Neutrophil (primary cell): ENCODE measurements around the gene SLX4IP.

Source experiments
- H3K27ac ChIP-seq: fragments of 200-600 bp; sonication (generic); 2 replicates; pipeline ENCODE4 v1.5.1; 2016; ENCODE audit warnings: mild to moderate bottlenecking, moderate library complexity
- H3K27me3 ChIP-seq: fragments of 200-600 bp; sonication (generic); 2 replicates; pipeline ENCODE4 v1.6.0; 2016; ENCODE audit warnings: mild to moderate bottlenecking
- H3K36me3 ChIP-seq: fragments of 200-600 bp; sonication (generic); 2 replicates; pipeline ENCODE4 v1.5.1; 2017
- H3K4me1 ChIP-seq, 2 experiments: fragments of 200-600 bp in 1 of 2; sonication (generic) in 1 of 2; 1 replicate in 1 of 2; 2 replicates in 1 of 2; pipeline versions ENCODE4 v1.5.1 to v1.6.1; 2013 to 2016; ENCODE audit warnings: low read depth in 1 of 2, low read length in 1 of 2, mild to moderate bottlenecking in 1 of 2, moderate library complexity in 1 of 2; ENCODE audit not compliant: control insufficient read depth in 1 of 2, insufficient read depth in 1 of 2
- H3K4me3 ChIP-seq, 2 experiments: fragments of 200-600 bp in 1 of 2; sonication (generic) in 1 of 2; 1 replicate in 1 of 2; 2 replicates in 1 of 2; pipeline ENCODE4 v1.5.1; 2013 to 2016; ENCODE audit warnings: low read depth in 1 of 2, low read length in 1 of 2, mild to moderate bottlenecking in 1 of 2, moderate library complexity in 1 of 2
- H3K9me3 ChIP-seq: fragments of 200-600 bp; sonication (generic); 2 replicates; pipeline ENCODE4 v1.5.1; 2016
- CTCF ChIP-seq: fragments of 200-600 bp; sonication (generic); IDR thresholded peaks from 2 replicates; pipeline ENCODE4 v1.5.1; 2016; ENCODE audit warnings: antibody characterized with exemption

Gene SLX4IP

GRCh38 chr20:10481676-10482075 is 46.6 kb downstream of the SLX4IP start:
- Histone ChIP-seq H3K36me3 (no peaks in the 10 kb centered on the region), H3K4me1 (peaks cover 13 to 18% of the 10 kb centered on the region in 2 experiments), H3K4me3 (no peak overlapping the region), H3K27me3 (no peaks in the 10 kb centered on the region), H3K27ac (no peak overlapping the region), H3K9me3 (no peaks in the 10 kb centered on the region)
- no peak for TF ChIP-seq CTCF

GRCh38 chr20:10483691-10484090 is 48.6 kb downstream of the SLX4IP start:
- no peak for TF ChIP-seq CTCF
- Histone ChIP-seq H3K27ac (no peak overlapping the region), H3K4me3 (no peak overlapping the region), H3K4me1 (peaks cover 33 to 36% of the 10 kb centered on the region in 2 experiments), H3K36me3 (no peaks in the 10 kb centered on the region), H3K27me3 (no peaks in the 10 kb centered on the region), H3K9me3 (no peaks in the 10 kb centered on the region)

GRCh38 chr20:10487142-10488136 is 52.3 kb downstream of the SLX4IP start:
- H3K4me1 ChIP-seq = peaks cover 70 to 72% of the 10 kb centered on the region in 2 experiments
- H3K27me3 ChIP-seq = no peaks in the 10 kb centered on the region
- no peaks in the 10 kb centered on the region for H3K9me3 ChIP-seq
- peak overlapping the region; percentile 75 for H3K27ac ChIP-seq
- H3K36me3 ChIP-seq = no peaks in the 10 kb centered on the region
- no peak for TF ChIP-seq CTCF
- peak overlapping the region in 1 of 2 experiments; percentile 2 for H3K4me3 ChIP-seq

- H3K4me1 ChIP-seq = peaks cover 74% of the 10 kb centered on the region in 2 experiments
- peak overlapping the region; percentile 75 for H3K27ac ChIP-seq
- no peaks in the 10 kb centered on the region for H3K9me3 ChIP-seq
- H3K4me3 ChIP-seq = no peak overlapping the region
- no peaks in the 10 kb centered on the region for H3K27me3 ChIP-seq
- no peak for TF ChIP-seq CTCF
- no peaks in the 10 kb centered on the region for H3K36me3 ChIP-seq
Observed at GRCh38 chr20:10488534-10488933, 53.4 kb downstream of the SLX4IP start.

GRCh38 chr20:10489853-10490252 is 54.7 kb downstream of the SLX4IP start:
- Histone ChIP-seq H3K4me3 (no peak overlapping the region), H3K4me1 (peaks cover 68 to 72% of the 10 kb centered on the region in 2 experiments), H3K27me3 (no peaks in the 10 kb centered on the region), H3K36me3 (no peaks in the 10 kb centered on the region), H3K9me3 (no peaks in the 10 kb centered on the region), H3K27ac (peak overlapping the region; percentile 75)
- TF ChIP-seq CTCF = no peak
